Measurements from ENCODE around the gene AMIGO3.

Gene AMIGO3

DNA sequence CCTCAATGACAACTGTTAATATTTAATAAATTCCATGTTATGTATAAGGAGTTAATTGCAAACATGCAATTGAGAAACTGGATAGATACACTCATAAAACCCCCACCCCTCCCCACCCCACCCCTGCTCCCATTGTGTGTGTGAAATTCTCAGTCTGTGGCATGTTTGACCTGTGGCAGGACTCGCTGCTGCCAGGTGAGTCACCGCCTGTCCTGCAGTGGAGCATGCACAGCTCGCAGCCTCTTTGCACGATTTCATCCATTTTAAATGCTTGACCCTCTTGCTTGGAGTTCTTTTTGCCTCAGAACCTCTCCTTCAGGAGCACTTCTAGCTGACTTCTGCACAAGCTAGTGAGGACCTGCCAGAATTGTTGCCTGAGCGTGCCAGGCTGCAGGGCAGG is 50.6 kb downstream of the AMIGO3 start:
- peak; percentile 60 for DNase-seq (ENCODE audit: low read depth)

DNA sequence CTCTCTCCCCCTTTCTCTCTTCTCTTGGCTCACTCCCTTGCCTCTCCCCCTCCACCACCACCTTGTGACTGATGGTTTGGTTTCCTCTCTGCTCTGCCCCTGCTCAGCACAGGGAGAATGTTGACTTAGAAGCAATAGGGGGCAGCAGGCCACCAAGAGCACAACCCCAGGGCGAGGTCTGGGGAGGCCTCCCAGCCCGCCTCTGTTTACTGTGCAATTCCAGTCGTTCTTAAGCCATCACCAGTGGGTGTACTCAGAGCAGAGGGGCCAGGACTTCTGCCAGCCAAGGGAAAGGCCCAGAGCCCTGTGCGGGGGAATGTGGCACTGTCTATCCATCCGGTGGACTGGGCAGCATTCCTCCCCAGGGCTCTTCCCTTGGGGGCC is 51.1 kb downstream of the AMIGO3 start:
- DNase-seq (ENCODE audit: low read depth), result peak; percentile 13

DNA sequence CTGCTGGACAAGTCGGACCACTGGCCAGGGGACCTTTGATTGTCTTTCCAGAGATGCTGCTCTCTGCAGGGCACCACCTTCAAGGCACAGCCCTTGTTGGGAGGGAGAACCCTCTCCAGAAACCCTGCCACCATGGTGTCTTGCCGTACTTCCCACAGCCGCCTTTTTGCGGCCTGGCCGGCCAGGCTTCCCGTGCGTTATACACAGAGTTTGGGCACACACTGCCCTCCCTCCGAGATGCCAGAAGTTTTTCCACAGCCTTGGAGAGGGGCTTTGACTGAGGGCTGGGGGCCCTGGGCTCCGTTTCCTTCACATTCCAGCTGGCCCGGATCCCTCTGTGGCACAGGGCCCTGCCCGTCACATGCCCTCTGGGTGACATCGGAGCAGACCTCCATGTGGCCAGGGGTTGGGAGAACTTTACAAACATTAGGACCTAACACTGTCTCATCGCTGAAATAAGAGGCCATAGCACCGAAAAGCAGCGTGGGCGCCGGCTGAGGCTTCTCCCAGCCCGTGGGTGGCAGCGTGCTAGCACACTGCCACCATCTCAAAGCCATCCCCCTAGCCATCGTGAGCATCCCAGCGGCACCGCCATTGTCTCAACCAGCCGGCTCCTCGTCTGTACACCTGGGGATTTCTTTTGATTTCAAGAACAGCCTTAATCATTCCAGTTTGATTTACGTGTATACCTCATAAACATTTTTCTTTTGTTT is 51.6 kb downstream of the AMIGO3 start:
- no peak for DNase-seq (ENCODE audit: low read depth)

All from ELR (cell line).